Heart right ventricle (tissue), 16 donors: ENCODE measurements around the gene DOCK9. TPM values are rescaled to one million over a fixed set of nuclear protein-coding genes. Genes with fewer than 3 reads are reported as not detected.
A peak's percentile ranks its signal among the peaks of the same experiment; 100 is the strongest.

Experiments used
- ATAC-seq, 8 donors: fragments of 200-7000 bp; cut with Tn5 transposase; one replicate each; pipeline ENCODE4 v1.9.1; 2020; ENCODE audit warnings: mild to moderate bottlenecking in 8 of 8, moderate library complexity in 8 of 8, moderate number of reproducible peaks in 1 of 8
- DNase-seq, 2 donors: peaks; one replicate each; pipeline ENCODE4 v3.0.0-alpha.2; 2020
- H3K27ac ChIP-seq, 10 donors: fragments of 200-600 bp; sonication (generic) in 2 of 10; one replicate each; pipeline versions ENCODE4 v1.5.0 to v1.8.0; 2020 to 2022; ENCODE audit warnings: mild to moderate bottlenecking in 3 of 10
- H3K27me3 ChIP-seq, 7 donors: fragments of 200-600 bp; one replicate each; pipeline ENCODE4 v1.8.0; 2021 to 2022; ENCODE audit warnings: mild to moderate bottlenecking in 2 of 7
- H3K36me3 ChIP-seq, 9 donors: fragments of 200-600 bp; sonication (generic) in 1 of 9; one replicate each; pipeline versions ENCODE4 v1.5.0 to v1.8.0; 2020 to 2022; ENCODE audit warnings: mild to moderate bottlenecking in 2 of 9
- H3K4me1 ChIP-seq, 9 donors: fragments of 200-600 bp; sonication (generic) in 1 of 9; one replicate each; pipeline versions ENCODE4 v1.5.0 to v1.8.0; 2020 to 2022; ENCODE audit warnings: mild to moderate bottlenecking in 4 of 9
- H3K4me3 ChIP-seq, 10 donors: fragments of 200-600 bp; sonication (generic) in 2 of 10; one replicate each; pipeline versions ENCODE4 v1.5.0 to v1.8.0; 2020 to 2022; ENCODE audit warnings: mild to moderate bottlenecking in 7 of 10, moderate library complexity in 2 of 10
- H3K9me3 ChIP-seq, 11 donors: fragments of 200-600 bp in 10 of 11; sonication (generic) in 2 of 11; one replicate each; pipeline versions ENCODE4 v1.5.0 to v1.8.0; 2013 to 2022; ENCODE audit warnings: mild to moderate bottlenecking in 2 of 11, control low read depth in 1 of 11, moderate library complexity in 1 of 11
- CTCF ChIP-seq, 9 donors: fragments of 200-600 bp; sonication (generic) in 2 of 9; IDR thresholded peaks; one replicate each; pipeline versions ENCODE4 v1.5.0 to v1.8.0; 2021 to 2022; ENCODE audit warnings: antibody characterized with exemption in 9 of 9, mild to moderate bottlenecking in 5 of 9, moderate library complexity in 1 of 9
- WGBS, 2 donors: extraction: QIAGEN DNeasy Blood & Tissue Kit; methylation state at CpG; one replicate each; pipeline ENCODE4 v1.1.7; 2013; ENCODE audit warnings: inconsistent platforms in 1 of 2; 5-methylcytosine and 5-hydroxymethylcytosine counted together
- intact Hi-C, 10 donors: fragments of 100-400 bp; cut with DNase I; formaldehyde crosslinking; loops; one replicate each; pipeline versions ENCODE4 v1.11.1 to v1.14.2; 2022
- polyA plus RNA-seq, 2 donors: library from polyadenylated mRNA; stranded (reverse); fragments of 200-250 nt; gene quantifications; one replicate each; pipeline ENCODE4 v1.2.3, GENCODE V29; 2013
- total RNA-seq, 10 donors: library from RNA; stranded (reverse); fragmentation: NEBNext Ultra II Directional in 3 of 10; extraction: Animal tissue kit (Norgen Biotek cat#: 25700) in 3 of 10; gene quantifications; one replicate each; pipeline versions ENCODE4 v1.2.1 to v1.2.4, GENCODE V29; 2021 to 2023
- donor health status: Arrhythmogenic right ventricular cardiomyopathy.
- donor health status: ischemic (EF 13 %, LVEDD 7.1; RV severe dilation, severe dysfunction).
- donor health status: healthy with polysubstance abuse.
- donor health status: DM: no; HTN: yes; CAD: no.
- donor health status: DM: no; HTN: no; CAD: no.
- donor health status: ischemic (EF 25% LVEDD 6.9; RV normal size, moderate dysfunction).
- donor health status: ischemic (EF 25% LVEDD 5.7; RV mildly dilated, moderate dysfunction).
- donor health status: healthy.
- donor health status: DM: yes; HTN: yes; CAD: no.
- donor health status: Ischemic cardiomyopathy.
- donor health status: ischemic (EF 35%, LVEDD 5.7; RV mildly dilated, moderate dysfunction).
- donor health status: nonischemic (EF 11% LVEDD 7.7; RV severe dilation, severe dysfunction).
- donor health status: DM: yes; HTN: yes; CAD: no.
- donor health status: PGD.
- donor health status: ischemic (EF 29% LVEDD 5.4; RV normal size, mild dysfunction).
- donor health status: nonischemic (EF 23%, LVEDD 6.1; RV moderate dilation, normal function).

DOCK9 gene
- total and polyA plus RNA-seq, 12 donors = 31.6 to 73.7 (median 43.4) TPM

GRCh38 chr13:98839856-98840769, 137.8 kb downstream of the DOCK9 start:
- Histone ChIP-seq H3K27ac (no peak overlapping the region), H3K36me3 (peaks cover 0 to 77% (median 11%) of the 10 kb centered on the region in 9 donors), H3K4me3 (no peak overlapping the region), H3K9me3 (no peaks in the 10 kb centered on the region), H3K27me3 (no peaks in the 10 kb centered on the region), H3K4me1 (peaks cover 0 to 20% (median 8%) of the 10 kb centered on the region in 9 donors)
- peak; percentile 59 to 88 (median 83) for TF ChIP-seq CTCF (IDR thresholded peaks at IDR 0.05)
- intact Hi-C loops = loop anchor here in 9 of 10 donors (1.0 to 10.0 kb wide), 10 partner anchors 165 to 823 kb away; partner anchors contain the start of gene FARP1 (in 1 of the 9)
- WGBS, 2 donors = 39 to 40% methylated on average over 14 of the region's 14 CpGs
- ATAC-seq (peak; percentile 91 to 95 (median 93)), DNase-seq (peak; percentile 56 to 59)

GRCh38 chr13:98838776-98839175, 139.1 kb downstream of the DOCK9 start:
- DNase-seq = no peak
- H3K27me3 ChIP-seq = no peaks in the 10 kb centered on the region
- H3K27ac ChIP-seq = no peak overlapping the region
- intact Hi-C loops = loop anchor here in 2 of 10 donors (5.0 to 10.0 kb wide), 2 partner anchors 384 to 821 kb away; no protein-coding TSS in a partner anchor
- peaks cover 0 to 77% (median 11%) of the 10 kb centered on the region in 9 donors for H3K36me3 ChIP-seq
- WGBS, 2 donors = 97 to 99% methylated on average over 2 of the region's 2 CpGs
- H3K4me1 ChIP-seq = peaks cover 0 to 20% (median 8%) of the 10 kb centered on the region in 9 donors
- no peak overlapping the region for H3K4me3 ChIP-seq
- ATAC-seq = no peak
- no peaks in the 10 kb centered on the region for H3K9me3 ChIP-seq
- TF ChIP-seq CTCF (IDR thresholded peaks at IDR 0.05) = no peak

GRCh38 chr13:98837896-98838295, 140.0 kb downstream of the DOCK9 start:
- no peaks in the 10 kb centered on the region for H3K9me3 ChIP-seq
- peaks cover 0 to 12% (median 6%) of the 10 kb centered on the region in 9 donors for H3K4me1 ChIP-seq
- no peak for TF ChIP-seq CTCF (IDR thresholded peaks at IDR 0.05)
- H3K36me3 ChIP-seq = peaks cover 0 to 81% (median 11%) of the 10 kb centered on the region in 9 donors
- H3K27me3 ChIP-seq = no peaks in the 10 kb centered on the region
- ATAC-seq = no peak
- 95% methylated on average over 3 of the region's 3 CpGs for WGBS, 2 donors
- intact Hi-C loops = loop anchor here in 2 of 10 donors (5.0 to 10.0 kb wide), 2 partner anchors 383 to 821 kb away; no protein-coding TSS in a partner anchor
- no peak for DNase-seq
- H3K4me3 ChIP-seq = no peak overlapping the region
- H3K27ac ChIP-seq = no peak overlapping the region

GRCh38 chr13:98835156-98835555, 142.7 kb downstream of the DOCK9 start:
- Histone ChIP-seq H3K4me3 (no peak overlapping the region), H3K27me3 (no peaks in the 10 kb centered on the region), H3K9me3 (no peaks in the 10 kb centered on the region), H3K27ac (no peak overlapping the region), H3K36me3 (peaks cover 0 to 92% (median 23%) of the 10 kb centered on the region in 9 donors), H3K4me1 (peaks cover 0 to 5% (median 3%) of the 10 kb centered on the region in 9 donors)
- TF ChIP-seq CTCF (IDR thresholded peaks at IDR 0.05) = no peak
- DNase-seq = no peak
- ATAC-seq = no peak
- intact Hi-C loops = loop anchor here in 2 of 10 donors (5.0 to 10.0 kb wide), 2 partner anchors 380 to 818 kb away; no protein-coding TSS in a partner anchor
- 88 to 97% methylated on average over 3 of the region's 3 CpGs for WGBS, 2 donors
